ENCODE results near the gene UGT1A6. TPM values are rescaled to one million over a fixed set of nuclear protein-coding genes. Genes with fewer than 3 reads are reported as not detected.

The UGT1A6 gene
- total RNA-seq, 2 donors from 2014 or later, result not detected

- 85 to 89% methylated on average over 3 to 9 of the region's 9 CpGs for WGBS, 2 experiments (ENCODE audit: insufficient coverage in 1 of 2, insufficient read length in 1 of 2)
- Histone ChIP-seq H3K9me3 (ENCODE audit: control insufficient read depth, low read length) (no peaks in the 10 kb centered on the region), H3K9ac (ENCODE audit: extremely low read depth, low read length, poor library complexity, severe bottlenecking) (no peak overlapping the region), H3K4me1 (ENCODE audit: control insufficient read depth, insufficient read depth, low read length) (no peaks in the 10 kb centered on the region), H3K4me3 (ENCODE audit: low read length) (no peak overlapping the region), H3K27ac (ENCODE audit: low read depth, low read length) (no peak overlapping the region), H3K27me3 (ENCODE audit: control insufficient read depth, insufficient read depth, low read length, poor library complexity, severe bottlenecking) (no peaks in the 10 kb centered on the region), H3K36me3 (ENCODE audit: control insufficient read depth, insufficient read depth, low read length) (no peaks in the 10 kb centered on the region)
- DNase-seq, result peak; percentile 44
- Mint-ChIP-seq H3K27me3 (ENCODE audit: insufficient read depth) (peaks cover 14% of the 10 kb centered on the region), H3K9me3 (peaks cover 5% of the 10 kb centered on the region), H3K36me3 (ENCODE audit: low read depth) (no peaks in the 10 kb centered on the region), H3K27ac (no peak overlapping the region), H3K4me1 (no peaks in the 10 kb centered on the region), H3K4me3 (no peak overlapping the region)
- no peak for TF ChIP-seq CTCF (conservative IDR thresholded peaks at IDR 0.05)
Observed at GRCh38 chr2:233801357-233802131, 108.9 kb downstream of the UGT1A6 start.

- peak; percentile 23 for DNase-seq
- Mint-ChIP-seq H3K27ac (no peak overlapping the region), H3K36me3 (ENCODE audit: low read depth) (no peaks in the 10 kb centered on the region), H3K27me3 (ENCODE audit: insufficient read depth) (peaks cover 14% of the 10 kb centered on the region), H3K9me3 (peaks cover 5% of the 10 kb centered on the region), H3K4me1 (no peaks in the 10 kb centered on the region), H3K4me3 (no peak overlapping the region)
- no peaks in the 10 kb centered on the region for H3K9me3 ChIP-seq (ENCODE audit: control insufficient read depth, low read length)
- H3K27me3 ChIP-seq (ENCODE audit: control insufficient read depth, insufficient read depth, low read length, poor library complexity, severe bottlenecking), result no peaks in the 10 kb centered on the region
- H3K27ac ChIP-seq (ENCODE audit: low read depth, low read length), result no peak overlapping the region
- no peak for TF ChIP-seq CTCF (conservative IDR thresholded peaks at IDR 0.05)
- no peaks in the 10 kb centered on the region for H3K4me1 ChIP-seq (ENCODE audit: control insufficient read depth, insufficient read depth, low read length)
- no peaks in the 10 kb centered on the region for H3K36me3 ChIP-seq (ENCODE audit: control insufficient read depth, insufficient read depth, low read length)
- no peak overlapping the region for H3K4me3 ChIP-seq (ENCODE audit: low read length)
- H3K9ac ChIP-seq (ENCODE audit: extremely low read depth, low read length, poor library complexity, severe bottlenecking), result no peak overlapping the region
- WGBS, 2 experiments (ENCODE audit: insufficient coverage in 1 of 2, insufficient read length in 1 of 2), result 80 to 83% methylated on average over 1 to 3 of the region's 3 CpGs
Observed at GRCh38 chr2:233802132-233802815, 109.6 kb downstream of the UGT1A6 start.

- peaks cover 5% of the 10 kb centered on the region for H3K9me3 Mint-ChIP-seq
- Histone ChIP-seq H3K9me3 (ENCODE audit: control insufficient read depth, low read length) (no peaks in the 10 kb centered on the region), H3K27me3 (ENCODE audit: control insufficient read depth, insufficient read depth, low read length, poor library complexity, severe bottlenecking) (no peaks in the 10 kb centered on the region), H3K36me3 (ENCODE audit: control insufficient read depth, insufficient read depth, low read length) (no peaks in the 10 kb centered on the region), H3K4me1 (ENCODE audit: control insufficient read depth, insufficient read depth, low read length) (no peaks in the 10 kb centered on the region), H3K9ac (ENCODE audit: extremely low read depth, low read length, poor library complexity, severe bottlenecking) (no peak overlapping the region), H3K4me3 (ENCODE audit: low read length) (no peak overlapping the region), H3K27ac (ENCODE audit: low read depth, low read length) (no peak overlapping the region)
- H3K4me3 Mint-ChIP-seq, result no peak overlapping the region
- WGBS, 2 experiments (ENCODE audit: insufficient coverage in 1 of 2, insufficient read length in 1 of 2), result 85 to 100% methylated on average over 1 to 2 of the region's 2 CpGs
- no peak for DNase-seq
- no peak overlapping the region for H3K27ac Mint-ChIP-seq
- H3K4me1 Mint-ChIP-seq, result no peaks in the 10 kb centered on the region
- no peaks in the 10 kb centered on the region for H3K36me3 Mint-ChIP-seq (ENCODE audit: low read depth)
- TF ChIP-seq CTCF (conservative IDR thresholded peaks at IDR 0.05), result no peak
- H3K27me3 Mint-ChIP-seq (ENCODE audit: insufficient read depth), result peaks cover 12% of the 10 kb centered on the region
Observed at GRCh38 chr2:233803292-233803911, 110.7 kb downstream of the UGT1A6 start.
